B cell (primary cell): ENCODE data around the gene ESR1.

Source experiments
- CTCF ChIP-seq: fragments of 200-600 bp; IDR thresholded peaks from one replicate; pipeline ENCODE4 v1.8.0; 2022; ENCODE audit warnings: antibody characterized with exemption, mild to moderate bottlenecking
- EZH2 ChIP-seq: IDR thresholded peaks from 2 replicates; pipeline ENCODE4 v1.6.1; 2012; ENCODE audit warnings: borderline replicate concordance, low read depth, mild to moderate bottlenecking, moderate library complexity, low read length; ENCODE audit not compliant: insufficient read depth, poor library complexity, severe bottlenecking

- TF ChIP-seq CTCF, result no peak
- no peak for TF ChIP-seq EZH2
Observed at GRCh38 chr6:152070556-152070955, 263.1 kb downstream of the ESR1 start.
